Neutrophil (primary cell): Measurements from ENCODE around the gene PIK3CB.
"Not testable (repeated sequence)": the region's sequence is repeated elsewhere in the genome, so short reads cannot be mapped to it uniquely, and the experiment has no call there.

ENCODE experiments used
- H3K27ac ChIP-seq: fragments of 200-600 bp; sonication (generic); 2 replicates; pipeline ENCODE4 v1.5.1; 2016; ENCODE audit warnings: mild to moderate bottlenecking, moderate library complexity
- H3K27me3 ChIP-seq: fragments of 200-600 bp; sonication (generic); 2 replicates; pipeline ENCODE4 v1.6.0; 2016; ENCODE audit warnings: mild to moderate bottlenecking
- H3K36me3 ChIP-seq: fragments of 200-600 bp; sonication (generic); 2 replicates; pipeline ENCODE4 v1.5.1; 2017
- H3K4me1 ChIP-seq, 2 experiments: fragments of 200-600 bp in 1 of 2; sonication (generic) in 1 of 2; 1 replicate in 1 of 2; 2 replicates in 1 of 2; pipeline versions ENCODE4 v1.5.1 to v1.6.1; 2013 to 2016; ENCODE audit warnings: low read depth in 1 of 2, low read length in 1 of 2, mild to moderate bottlenecking in 1 of 2, moderate library complexity in 1 of 2; ENCODE audit not compliant: control insufficient read depth in 1 of 2, insufficient read depth in 1 of 2
- H3K4me3 ChIP-seq, 2 experiments: fragments of 200-600 bp in 1 of 2; sonication (generic) in 1 of 2; 1 replicate in 1 of 2; 2 replicates in 1 of 2; pipeline ENCODE4 v1.5.1; 2013 to 2016; ENCODE audit warnings: low read depth in 1 of 2, low read length in 1 of 2, mild to moderate bottlenecking in 1 of 2, moderate library complexity in 1 of 2
- H3K9me3 ChIP-seq: fragments of 200-600 bp; sonication (generic); 2 replicates; pipeline ENCODE4 v1.5.1; 2016
- CTCF ChIP-seq: fragments of 200-600 bp; sonication (generic); IDR thresholded peaks from 2 replicates; pipeline ENCODE4 v1.5.1; 2016; ENCODE audit warnings: antibody characterized with exemption

Gene PIK3CB

GRCh38 chr3:138797508-138798038 is 37.2 kb downstream of the PIK3CB start:
- Histone ChIP-seq H3K9me3 (no peaks in the 10 kb centered on the region), H3K36me3 (peaks cover 5% of the 10 kb centered on the region), H3K4me1 (peaks cover 6% of the 10 kb centered on the region in 2 experiments), H3K27ac (peak overlapping the region; percentile 6), H3K27me3 (no peaks in the 10 kb centered on the region), H3K4me3 (no peak overlapping the region)
- TF ChIP-seq CTCF = no peak

- Histone ChIP-seq H3K4me3 (no peak overlapping the region), H3K36me3 (peaks cover 5% of the 10 kb centered on the region), H3K27me3 (no peaks in the 10 kb centered on the region), H3K9me3 (no peaks in the 10 kb centered on the region), H3K4me1 (peaks cover 8% of the 10 kb centered on the region in 2 experiments), H3K27ac (no peak overlapping the region)
- no peak for TF ChIP-seq CTCF
Measured at GRCh38 chr3:138796761-138797160, 38.0 kb downstream of the PIK3CB start.

GRCh38 chr3:138786788-138787271 is 47.9 kb downstream of the PIK3CB start:
- Histone ChIP-seq H3K9me3 (no peaks in the 10 kb centered on the region), H3K4me3 (peak overlapping the region; percentile 35 to 62), H3K27ac (peak overlapping the region; percentile 84), H3K27me3 (no peaks in the 10 kb centered on the region), H3K36me3 (no peaks in the 10 kb centered on the region), H3K4me1 (peaks cover 57 to 58% of the 10 kb centered on the region in 2 experiments)
- TF ChIP-seq CTCF = no peak

GRCh38 chr3:138785951-138786350 is 48.8 kb downstream of the PIK3CB start:
- Histone ChIP-seq H3K4me3 (peak overlapping the region in 1 of 2 experiments; percentile 35), H3K36me3 (no peaks in the 10 kb centered on the region), H3K9me3 (no peaks in the 10 kb centered on the region), H3K4me1 (peaks cover 50 to 56% of the 10 kb centered on the region in 2 experiments), H3K27me3 (no peaks in the 10 kb centered on the region), H3K27ac (peak overlapping the region; percentile 84)
- TF ChIP-seq CTCF = no peak

- not testable (repeated sequence) for H3K36me3 ChIP-seq, H3K9me3 ChIP-seq, H3K4me3 ChIP-seq, H3K27me3 ChIP-seq
- Histone ChIP-seq H3K4me1 (peaks cover 46 to 52% of the 10 kb centered on the region in 2 experiments), H3K27ac (peak overlapping the region; percentile 84)
Measured at GRCh38 chr3:138785362-138785857, 49.3 kb downstream of the PIK3CB start.

DNA sequence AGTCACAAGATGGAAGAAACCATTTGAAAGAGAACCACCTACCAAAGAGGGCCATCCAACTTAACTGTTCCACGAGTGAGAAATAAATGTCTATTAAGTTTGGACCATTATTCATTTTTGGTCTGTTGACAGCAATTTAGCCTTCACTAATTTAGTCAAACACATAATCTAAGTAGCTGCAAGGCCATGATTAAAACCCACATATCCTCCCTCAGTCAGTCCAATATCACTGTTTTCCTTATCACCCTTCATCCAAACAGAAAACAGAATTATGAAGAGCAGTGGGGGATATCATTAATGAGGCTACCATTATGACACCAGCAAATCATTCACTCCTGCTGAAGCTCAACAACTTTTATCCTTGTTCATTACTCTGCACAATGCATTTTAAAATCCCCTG is 52.0 kb downstream of the PIK3CB start:
- peak overlapping the region; percentile 41 for H3K27ac ChIP-seq
- no peak overlapping the region for H3K4me3 ChIP-seq
- H3K9me3 ChIP-seq = no peaks in the 10 kb centered on the region
- peaks cover 35 to 41% of the 10 kb centered on the region in 2 experiments for H3K4me1 ChIP-seq
- no peak for TF ChIP-seq CTCF
- no peaks in the 10 kb centered on the region for H3K36me3 ChIP-seq
- no peaks in the 10 kb centered on the region for H3K27me3 ChIP-seq
